Measurements from ENCODE around the gene CCDC124. TPM values are rescaled to one million over a fixed set of nuclear protein-coding genes. Genes with fewer than 3 reads are reported as not detected.

The CCDC124 gene
- total RNA-seq, 2 experiments from 2014 or later = 26.9 to 28.1 TPM

GRCh38 chr19:17951990-17952976 lies 19.5 kb downstream of the CCDC124 start:
- peaks cover 0 to 31% of the 10 kb centered on the region in 2 experiments for H3K9me3 ChIP-seq (ENCODE audit: control insufficient read depth in 1 of 2, insufficient read depth in 1 of 2, low read length in 2 of 2)
- Mint-ChIP-seq H3K4me3 (peak overlapping the region; percentile 30), H3K9me3 (no peaks in the 10 kb centered on the region), H3K36me3 (ENCODE audit: low read depth) (peaks cover 1% of the 10 kb centered on the region), H3K4me1 (ENCODE audit: low read depth) (peaks cover 48% of the 10 kb centered on the region), H3K27me3 (peaks cover 68% of the 10 kb centered on the region), H3K27ac (no peak overlapping the region)
- CTCF ChIA-PET = interaction anchor here (1.8 kb wide), 1 partner anchor 44 kb away, joined by 5 read pairs; no protein-coding TSS in a partner anchor
- H3K4me3 ChIP-seq (ENCODE audit: low read length) = no peak overlapping the region
- no peaks in the 10 kb centered on the region for H3K36me3 ChIP-seq (ENCODE audit: insufficient read depth, low read length)
- peaks cover 62 to 72% of the 10 kb centered on the region in 2 experiments for H3K27me3 ChIP-seq (ENCODE audit: control insufficient read depth in 1 of 2, insufficient read depth in 2 of 2, low read length in 2 of 2)
- no peak for TF ChIP-seq CTCF (IDR thresholded peaks at IDR 0.05)
- DNase-seq = peak in 2 of 14 experiments; percentile 51 to 60
- no peak for ATAC-seq (ENCODE audit: poor library complexity)
- peaks cover 58% of the 10 kb centered on the region for H3K4me1 ChIP-seq (ENCODE audit: insufficient read depth, low read length)
- intact Hi-C loops (cut with DNase I, micrococcal nuclease) = no loop called here
- no peak overlapping the region for H3K27ac ChIP-seq (ENCODE audit: low read depth in 1 of 2, low read length in 2 of 2)
- POLR2A ChIA-PET = interaction anchor here (1.2 kb wide), 1 partner anchor 93 kb away, joined by 4 read pairs; no protein-coding TSS in a partner anchor

- no peak overlapping the region for H3K27ac Mint-ChIP-seq
- DNase-seq (peak in 1 of 14 experiments; percentile 9), ATAC-seq (ENCODE audit: poor library complexity) (no peak)
- no peaks in the 10 kb centered on the region for H3K36me3 Mint-ChIP-seq (ENCODE audit: low read depth)
- Histone ChIP-seq H3K4me1 (ENCODE audit: insufficient read depth, low read length) (peaks cover 54% of the 10 kb centered on the region), H3K27ac (ENCODE audit: low read depth in 1 of 2, low read length in 2 of 2) (no peak overlapping the region), H3K27me3 (ENCODE audit: control insufficient read depth in 1 of 2, insufficient read depth in 2 of 2, low read length in 2 of 2) (peaks cover 66 to 71% of the 10 kb centered on the region in 2 experiments), H3K4me3 (ENCODE audit: low read length) (no peak overlapping the region), H3K9me3 (ENCODE audit: control insufficient read depth in 1 of 2, insufficient read depth in 1 of 2, low read length in 2 of 2) (peaks cover 0 to 31% of the 10 kb centered on the region in 2 experiments), H3K36me3 (ENCODE audit: insufficient read depth, low read length) (no peaks in the 10 kb centered on the region)
- POLR2A ChIA-PET = interaction anchor here (1.2 kb wide), 1 partner anchor 94 kb away, joined by 4 read pairs; no protein-coding TSS in a partner anchor
- peaks cover 74% of the 10 kb centered on the region for H3K27me3 Mint-ChIP-seq
- intact Hi-C loops (cut with DNase I, micrococcal nuclease) = no loop called here
- no peak for TF ChIP-seq CTCF (IDR thresholded peaks at IDR 0.05)
- no peaks in the 10 kb centered on the region for H3K9me3 Mint-ChIP-seq
- CTCF ChIA-PET = interaction anchor here (1.1 to 2.4 kb wide), 2 partner anchors 21 to 43 kb away, joined by 3 to 7 read pairs; partner anchors contain the start of gene CCDC124
- peak overlapping the region; percentile 7 for H3K4me3 Mint-ChIP-seq
- peaks cover 45% of the 10 kb centered on the region for H3K4me1 Mint-ChIP-seq (ENCODE audit: low read depth)
Measured at GRCh38 chr19:17953316-17953801, 20.5 kb downstream of the CCDC124 start.

GRCh38 chr19:17953869-17954268 lies 21.1 kb downstream of the CCDC124 start:
- H3K4me3 ChIP-seq (ENCODE audit: low read length) = no peak overlapping the region
- peaks cover 66% of the 10 kb centered on the region in 2 experiments for H3K27me3 ChIP-seq (ENCODE audit: control insufficient read depth in 1 of 2, insufficient read depth in 2 of 2, low read length in 2 of 2)
- no peak overlapping the region for H3K4me3 Mint-ChIP-seq
- H3K4me1 ChIP-seq (ENCODE audit: insufficient read depth, low read length) = peaks cover 49% of the 10 kb centered on the region
- H3K4me1 Mint-ChIP-seq (ENCODE audit: low read depth) = peaks cover 42% of the 10 kb centered on the region
- no peaks in the 10 kb centered on the region for H3K36me3 Mint-ChIP-seq (ENCODE audit: low read depth)
- ChIA-PET POLR2A (no interaction called here), CTCF (interaction anchor here (1.1 to 2.4 kb wide), 2 partner anchors 21 to 43 kb away, joined by 3 to 7 read pairs; partner anchors contain the start of gene CCDC124)
- ATAC-seq (ENCODE audit: poor library complexity) = no peak
- H3K27ac ChIP-seq (ENCODE audit: low read depth in 1 of 2, low read length in 2 of 2) = no peak overlapping the region
- no peak overlapping the region for H3K27ac Mint-ChIP-seq
- H3K9me3 ChIP-seq (ENCODE audit: control insufficient read depth in 1 of 2, insufficient read depth in 1 of 2, low read length in 2 of 2) = peaks cover 0 to 31% of the 10 kb centered on the region in 2 experiments
- DNase-seq = no peak
- H3K9me3 Mint-ChIP-seq = no peaks in the 10 kb centered on the region
- intact Hi-C loops (cut with DNase I, micrococcal nuclease) = no loop called here
- no peaks in the 10 kb centered on the region for H3K36me3 ChIP-seq (ENCODE audit: insufficient read depth, low read length)
- TF ChIP-seq CTCF (IDR thresholded peaks at IDR 0.05) = no peak
- peaks cover 71% of the 10 kb centered on the region for H3K27me3 Mint-ChIP-seq

Measured in CD4-positive, alpha-beta T cell (primary cell).